Measurements from ENCODE around the gene NRXN3.

GRCh38 chr14:79791055-79791732, 1621.0 kb downstream of the NRXN3 start:
- TF ChIP-seq CTCF (conservative IDR thresholded peaks at IDR 0.05 in 1 of 2, IDR thresholded peaks at IDR 0.05 in 1 of 2; ENCODE audit: extremely low read depth in 1 of 2, insufficient read depth in 1 of 2, low read depth in 1 of 2, low read length in 2 of 2) (no peak), EZH2 (IDR thresholded peaks at IDR 0.05; ENCODE audit: borderline replicate concordance, low read length) (no peak)

Measured in mammary epithelial cell (primary cell).